ENCODE data around the gene UGT1A3.

Gene UGT1A3

DNA sequence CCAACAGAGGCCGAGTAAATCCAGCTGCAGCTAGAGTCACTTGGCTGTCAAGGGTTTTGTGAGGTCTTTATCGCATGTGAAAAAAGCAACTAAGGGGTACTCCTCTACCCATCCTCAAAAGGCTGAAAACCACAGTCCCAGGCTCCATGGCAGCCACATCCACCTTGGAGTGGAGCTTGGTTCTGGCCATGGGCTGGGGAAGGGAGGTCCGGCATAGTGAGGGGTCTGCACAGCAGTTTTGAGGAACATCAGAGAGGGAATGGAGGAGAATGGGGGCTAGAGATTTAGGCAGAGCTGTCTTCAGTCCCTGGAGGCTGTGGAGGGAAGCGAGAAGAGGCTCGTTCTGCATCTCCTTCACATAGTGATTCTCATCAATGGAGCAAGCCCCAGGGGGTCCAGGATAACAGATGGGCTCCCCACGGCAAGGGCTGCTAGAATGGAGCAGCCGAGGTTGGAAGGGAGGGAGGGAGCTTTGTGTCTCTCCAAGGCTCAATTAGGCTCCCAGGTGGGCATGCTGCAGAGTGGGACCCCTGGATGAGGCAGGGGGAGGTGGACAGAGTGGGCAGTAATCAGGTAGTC is 70.3 kb downstream of the UGT1A3 start:
- DNase-seq, result no peak

DNA sequence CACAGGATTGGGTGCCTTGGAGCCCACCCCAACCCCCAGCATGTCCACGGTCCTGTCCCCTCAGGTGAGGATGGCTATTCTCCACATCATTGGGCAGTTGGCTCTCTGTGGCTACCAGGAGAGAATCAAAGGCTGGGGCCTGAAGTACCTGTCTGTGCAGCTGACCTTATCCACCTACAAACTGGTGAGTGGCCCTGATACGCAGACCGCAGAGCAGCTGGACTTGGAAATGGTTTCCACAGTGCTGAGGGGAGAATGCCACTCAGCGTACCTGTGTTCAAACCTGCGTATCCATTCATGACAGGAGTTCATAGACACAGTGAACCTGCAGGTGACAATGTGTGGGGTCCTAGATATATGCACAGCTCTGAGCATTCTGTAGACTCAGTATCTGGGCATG is 70.9 kb downstream of the UGT1A3 start:
- DNase-seq, result no peak

DNA sequence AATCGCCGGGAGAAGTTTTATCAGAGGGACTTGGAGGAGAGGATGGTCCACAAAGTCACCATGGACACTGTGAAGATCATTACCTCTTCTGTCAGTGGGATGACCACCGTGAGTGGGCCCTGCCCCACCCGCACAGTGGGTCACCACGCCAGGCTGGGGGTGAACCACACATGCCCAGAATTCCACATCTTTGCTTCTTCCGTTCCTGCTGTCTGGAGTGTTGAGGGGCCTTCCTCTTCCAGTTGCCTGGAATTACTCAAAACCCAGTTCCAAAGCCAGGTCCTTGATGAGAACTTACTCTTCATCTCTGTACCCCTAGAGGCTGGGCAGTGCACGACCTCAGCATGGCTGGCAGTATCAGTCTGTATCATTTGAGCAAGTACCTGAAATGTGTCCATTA is 71.4 kb downstream of the UGT1A3 start:
- DNase-seq, result no peak

DNA sequence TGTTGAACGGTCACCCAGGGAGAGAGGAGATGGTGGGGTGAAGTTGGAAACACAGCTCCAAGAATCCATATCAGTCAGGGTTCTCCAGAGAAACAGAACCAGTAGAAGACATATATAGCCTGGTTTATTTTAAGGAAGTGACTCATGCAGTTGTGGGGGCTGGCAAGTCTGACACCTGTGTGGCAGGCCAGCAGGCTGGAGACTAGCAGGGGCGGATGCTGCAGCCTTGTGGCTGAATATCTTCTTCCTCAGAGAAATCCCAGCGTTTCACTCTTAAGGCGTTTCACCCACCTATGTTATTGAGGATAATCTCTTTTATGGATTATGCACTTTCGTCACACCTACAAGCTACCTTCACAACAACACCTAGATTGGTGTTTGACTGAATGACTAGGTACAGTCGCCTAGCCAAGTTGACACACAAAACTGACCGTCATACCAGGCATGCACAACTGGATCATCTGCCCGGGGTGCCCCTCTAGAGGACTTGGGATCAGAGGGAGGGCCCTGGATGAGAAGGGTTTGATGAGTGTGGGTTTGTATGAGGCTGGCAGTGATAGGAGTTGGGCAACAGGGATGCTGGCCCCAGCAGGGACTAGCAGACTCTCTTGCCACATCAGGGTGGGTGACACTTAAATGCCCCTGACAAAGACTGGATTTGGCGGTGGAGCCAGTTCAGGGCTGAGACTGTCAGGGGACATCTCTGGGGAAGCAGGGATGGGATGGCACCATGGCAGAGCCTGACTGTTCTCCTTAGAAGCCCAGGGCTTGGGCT is 72.7 kb downstream of the UGT1A3 start:
- no peak for DNase-seq

DNA sequence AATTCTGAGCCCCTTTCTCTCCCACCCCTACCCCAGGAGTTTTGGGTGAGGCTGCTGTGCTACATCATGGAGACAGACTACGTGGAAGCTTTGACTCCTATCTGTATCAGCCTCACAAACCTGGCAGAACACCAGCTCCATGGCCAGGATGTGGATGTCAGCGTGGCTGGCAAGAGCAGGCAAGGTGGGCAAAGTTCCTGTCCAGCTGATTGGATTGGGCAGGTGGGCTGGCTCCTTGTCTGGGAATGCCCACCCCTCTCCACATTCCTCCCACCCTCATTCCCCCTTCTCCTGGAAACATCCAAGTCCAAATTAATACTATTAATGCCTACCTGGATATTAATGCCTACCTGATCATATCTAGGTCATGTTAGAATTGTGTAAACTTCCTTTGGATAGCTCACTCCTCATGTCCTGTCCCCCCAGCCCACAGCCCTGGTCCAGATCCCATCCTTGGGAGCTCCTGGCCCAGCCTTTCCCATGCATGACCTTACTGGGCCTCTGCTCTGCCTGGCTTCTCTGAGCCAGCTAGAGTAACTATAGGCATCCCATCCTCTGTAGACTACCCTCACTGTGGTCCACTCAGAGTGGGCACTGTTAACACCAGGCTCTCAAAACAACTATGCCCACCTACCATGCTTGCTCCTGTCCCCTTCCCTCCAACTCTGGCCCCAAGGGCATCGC is 73.4 kb downstream of the UGT1A3 start:
- no peak for DNase-seq

DNA sequence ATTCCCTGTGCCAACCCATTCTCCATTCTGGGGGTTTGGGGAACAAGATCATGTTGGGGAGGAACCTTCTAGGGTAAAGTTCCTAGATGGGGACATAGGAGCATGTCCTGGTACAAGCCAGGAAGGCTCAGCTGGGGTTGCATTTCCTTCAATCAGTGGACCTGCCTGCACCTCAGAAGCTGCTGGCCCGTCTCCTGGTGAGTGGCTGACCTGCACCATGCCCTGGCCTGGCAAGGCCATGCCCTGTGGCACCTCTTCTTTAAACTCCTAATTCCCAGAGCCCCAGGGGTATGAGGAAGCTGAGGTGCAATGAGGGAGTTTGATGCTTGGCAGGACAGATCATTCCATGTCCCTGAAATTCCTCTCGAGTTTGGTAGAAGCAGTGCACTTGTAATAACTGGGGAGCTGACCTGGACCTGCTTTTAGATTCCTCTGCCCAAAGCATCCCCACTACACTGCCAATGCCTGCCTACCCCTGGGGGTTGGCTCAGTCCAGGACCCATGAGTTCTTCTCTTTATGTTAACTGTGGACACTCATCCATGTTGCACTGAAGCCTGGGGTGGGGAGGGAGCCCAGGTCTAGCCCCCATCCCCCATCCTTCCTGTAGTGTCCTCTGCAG is 74.6 kb downstream of the UGT1A3 start:
- DNase-seq, result no peak

DNA sequence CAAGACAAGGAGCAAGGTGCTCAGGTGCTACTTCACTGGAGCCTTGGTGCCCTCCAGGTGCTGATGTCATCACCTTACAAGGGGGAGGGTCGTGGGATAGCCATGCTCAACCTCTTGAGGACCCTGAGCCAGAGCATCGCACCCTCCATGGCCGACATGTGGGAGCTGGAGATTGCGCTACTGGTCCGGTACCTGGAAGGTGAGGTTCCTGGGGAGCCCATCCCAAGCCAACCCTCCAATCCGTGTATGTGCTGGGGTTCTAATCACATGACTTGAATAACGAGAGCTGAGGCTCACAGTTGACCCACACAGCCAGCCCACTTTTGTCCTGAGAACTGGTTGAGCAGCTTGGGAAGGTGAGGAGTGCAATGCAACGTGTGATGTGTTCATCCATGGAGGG is 75.2 kb downstream of the UGT1A3 start:
- no peak for DNase-seq

DNA sequence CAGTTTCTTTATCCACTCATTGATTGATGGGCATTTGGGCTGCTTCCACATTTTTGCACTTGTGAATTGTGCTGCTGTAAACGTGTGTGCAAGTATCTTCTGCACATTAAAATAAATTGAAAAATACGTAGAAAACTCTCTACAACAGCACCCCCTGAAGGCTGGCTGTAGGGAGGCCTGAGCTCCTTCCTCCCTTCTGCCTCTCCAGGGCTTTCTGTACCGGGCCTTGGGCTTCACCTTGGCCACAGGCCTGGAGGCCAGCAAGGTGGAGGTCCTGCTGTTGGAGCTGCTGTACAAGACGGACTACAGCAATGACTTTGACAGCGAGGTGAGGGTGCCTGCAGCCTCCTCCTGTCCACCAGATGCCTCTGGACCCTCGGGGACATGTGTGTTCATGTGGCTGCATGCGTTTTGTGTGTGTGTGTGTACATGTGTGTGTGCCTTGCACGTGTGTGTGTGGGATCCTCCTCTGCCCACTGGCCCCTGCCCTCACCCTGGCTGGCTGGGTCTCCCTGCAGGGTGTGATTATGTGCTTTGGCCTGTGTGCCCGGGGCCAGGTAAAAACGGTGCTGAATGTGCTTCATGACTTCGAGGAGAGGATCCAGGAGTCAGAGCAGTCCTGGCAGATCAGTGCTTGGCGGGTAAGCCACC is 78.5 kb downstream of the UGT1A3 start:
- no peak for DNase-seq

DNA sequence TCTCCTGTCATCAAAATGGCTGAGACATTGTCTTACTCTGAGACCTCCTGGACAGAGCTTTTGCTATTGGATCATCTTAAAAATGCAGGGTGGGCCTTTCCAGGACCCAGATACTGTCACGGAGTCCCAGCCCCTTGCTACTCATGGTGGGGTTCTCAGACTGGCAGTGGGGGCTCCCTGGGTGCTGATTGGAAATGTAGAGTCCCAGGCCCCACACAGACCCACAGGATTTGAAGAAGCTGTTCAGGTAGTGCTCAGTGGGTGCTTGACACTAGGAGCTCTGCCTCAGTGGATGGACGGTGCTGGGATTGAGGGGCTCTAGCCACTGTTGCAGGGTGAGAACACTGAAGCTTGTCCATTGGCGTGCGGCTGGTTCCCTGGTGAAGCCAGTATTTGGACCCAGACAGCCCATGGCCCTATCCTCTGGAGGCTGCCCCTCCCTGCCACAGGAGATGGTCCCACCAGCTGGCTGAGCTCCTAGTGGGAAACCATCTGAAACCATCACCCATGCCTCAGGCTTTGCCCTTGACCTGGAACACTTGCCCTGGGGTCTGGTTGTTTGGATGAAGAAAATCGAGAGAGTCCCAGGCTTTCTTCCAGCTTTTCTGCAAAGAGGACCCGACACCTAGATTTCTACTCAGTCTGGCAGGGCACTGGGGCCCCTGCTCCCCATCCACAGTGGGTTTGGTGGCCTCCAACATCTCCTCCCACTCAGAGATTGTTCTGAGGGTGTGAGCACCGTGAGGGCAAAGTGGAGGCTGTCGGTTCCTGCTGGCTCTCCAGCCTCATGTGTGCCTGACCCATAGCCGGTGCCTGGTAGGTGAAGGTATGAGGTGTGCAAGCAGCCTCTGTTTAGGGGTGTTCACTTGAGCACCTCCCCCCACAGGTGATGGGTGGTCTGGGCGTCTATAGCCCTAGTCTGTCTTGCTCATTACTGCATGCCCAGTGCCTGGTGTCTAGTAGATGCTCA is 79.4 kb downstream of the UGT1A3 start:
- no peak for DNase-seq

DNA sequence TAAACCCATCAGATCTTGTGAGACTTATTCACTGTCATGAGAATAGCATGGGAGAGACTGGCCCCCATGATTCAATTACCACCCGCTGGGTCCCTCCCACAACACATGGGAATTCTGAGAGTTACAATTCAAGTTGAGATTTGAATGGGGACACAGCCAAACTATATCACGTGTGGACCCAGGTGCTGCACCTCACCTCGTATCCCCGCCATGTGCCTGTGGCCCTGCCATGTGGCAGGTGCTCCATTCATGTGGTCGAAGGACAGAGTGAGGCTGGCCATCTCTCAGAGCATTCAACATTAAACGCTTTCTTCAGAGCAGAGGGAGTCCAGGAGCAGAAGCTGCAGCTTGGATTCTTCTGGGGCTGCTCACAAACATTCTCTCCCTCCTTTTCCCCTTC is 81.5 kb downstream of the UGT1A3 start:
- no peak for DNase-seq

DNA sequence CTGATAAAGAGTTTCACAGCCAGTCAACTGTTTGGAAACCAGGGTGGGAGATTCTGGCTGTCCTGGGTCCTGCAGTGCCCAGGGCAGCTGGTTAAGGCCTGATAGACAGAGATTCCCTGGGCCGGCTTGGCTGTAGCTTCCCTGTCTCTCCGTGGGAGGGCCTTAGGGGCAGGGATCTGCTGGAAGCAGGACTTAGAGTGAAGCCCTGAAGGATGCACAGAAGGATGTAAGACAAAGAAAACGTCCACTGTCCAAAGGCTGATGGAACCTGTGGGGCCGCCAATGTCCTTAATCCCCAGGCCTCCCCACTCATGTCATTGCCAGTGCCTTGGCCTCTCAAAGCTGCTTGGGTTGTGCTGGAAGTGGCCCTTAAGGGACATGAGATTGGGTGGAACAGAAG is 82.2 kb downstream of the UGT1A3 start:
- no peak for DNase-seq

DNA sequence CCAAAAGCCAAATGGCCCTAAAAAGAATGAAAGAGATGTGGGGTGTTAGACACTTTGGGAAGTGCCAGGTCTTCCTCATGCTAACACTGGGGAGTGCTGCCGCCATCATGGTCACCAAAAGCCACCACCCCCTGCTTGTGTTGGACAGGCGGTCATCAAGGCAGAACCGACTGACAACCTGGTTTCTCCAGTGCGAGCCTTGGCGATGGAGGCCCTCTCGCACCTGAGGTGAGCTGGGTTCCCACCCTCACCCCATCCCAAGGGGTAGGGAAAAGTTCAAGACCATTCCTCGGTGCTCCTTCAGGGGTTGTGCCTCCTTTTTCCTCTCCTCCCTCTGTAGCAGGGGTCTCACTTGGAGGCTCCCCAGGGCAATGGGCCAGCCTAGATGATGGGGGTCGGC is 82.9 kb downstream of the UGT1A3 start:
- no peak for DNase-seq

DNA sequence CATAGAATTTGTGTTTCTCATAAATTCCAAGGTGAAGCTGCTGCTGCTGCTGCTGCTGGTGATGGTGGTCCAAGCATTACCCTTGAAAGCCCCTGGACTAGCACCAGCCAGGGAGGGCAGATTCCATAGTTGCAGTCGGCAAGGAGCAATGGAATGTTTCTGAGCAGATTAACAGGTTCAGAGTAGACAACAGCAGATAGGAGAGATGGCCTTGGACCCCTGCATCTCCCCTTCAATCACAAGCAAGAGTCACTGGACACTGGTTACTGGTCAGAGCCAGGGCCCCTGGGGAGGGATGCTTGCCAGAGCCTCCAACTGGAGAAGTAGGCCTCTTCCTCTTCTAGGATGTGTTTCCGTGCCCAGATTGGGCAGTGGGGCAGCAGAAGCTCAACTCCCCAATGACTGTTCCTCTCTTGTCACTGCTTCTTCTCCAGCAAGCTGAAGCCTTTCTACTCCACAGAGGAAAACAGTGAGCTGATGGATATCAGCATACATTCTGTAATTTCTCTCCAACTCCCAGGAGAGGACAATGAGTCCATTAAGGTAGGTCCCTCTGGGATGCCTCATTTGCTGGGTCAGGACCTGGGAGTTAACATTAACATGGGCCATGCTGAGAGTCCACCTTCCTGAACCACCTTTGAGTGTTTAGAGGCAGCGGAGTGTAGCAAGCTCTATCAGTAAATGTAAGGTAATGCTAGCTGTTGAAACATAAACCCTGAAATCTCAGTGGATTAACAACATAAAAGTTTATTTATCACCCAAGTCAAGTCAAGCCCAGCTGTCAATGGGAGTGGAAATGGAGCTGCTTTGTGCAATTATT is 84.6 kb downstream of the UGT1A3 start:
- no peak for DNase-seq

DNA sequence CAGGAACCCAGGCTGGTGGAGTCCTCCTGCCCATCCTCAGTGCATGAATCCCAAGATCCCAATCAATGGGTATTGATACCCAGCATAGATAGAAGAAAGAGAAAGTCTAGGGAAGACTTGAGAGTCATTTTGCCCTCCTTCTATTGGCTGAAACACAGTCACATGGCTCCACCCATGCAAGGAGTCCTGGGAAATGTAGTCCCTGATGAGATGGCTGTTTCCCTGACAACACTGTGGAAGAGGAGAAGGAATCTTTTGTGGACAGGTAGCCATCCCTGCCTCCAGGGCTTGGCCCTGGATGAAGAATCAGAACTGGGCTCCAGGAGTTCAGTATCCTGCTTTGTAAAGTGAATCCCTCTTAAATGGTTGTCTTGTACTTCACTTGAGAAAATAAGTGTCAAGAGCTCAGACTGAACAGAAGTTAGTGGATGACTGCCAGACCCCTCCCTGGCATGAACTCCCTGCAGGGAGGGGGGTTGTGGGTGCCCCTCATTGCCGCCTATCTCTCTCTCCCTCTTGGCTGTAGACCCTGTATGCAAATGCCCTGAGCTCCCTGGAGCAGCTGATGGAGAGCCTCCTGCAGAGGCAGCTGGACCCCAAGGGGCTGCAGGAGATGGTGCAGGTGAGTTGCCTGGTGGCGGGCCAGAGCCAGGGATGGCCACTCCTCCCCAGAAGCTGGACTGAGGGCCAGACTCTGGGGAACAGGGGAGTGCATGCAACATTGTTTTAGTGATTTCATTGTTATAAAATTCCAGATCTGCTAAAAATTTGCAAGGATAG is 85.4 kb downstream of the UGT1A3 start:
- DNase-seq, result no peak

DNA sequence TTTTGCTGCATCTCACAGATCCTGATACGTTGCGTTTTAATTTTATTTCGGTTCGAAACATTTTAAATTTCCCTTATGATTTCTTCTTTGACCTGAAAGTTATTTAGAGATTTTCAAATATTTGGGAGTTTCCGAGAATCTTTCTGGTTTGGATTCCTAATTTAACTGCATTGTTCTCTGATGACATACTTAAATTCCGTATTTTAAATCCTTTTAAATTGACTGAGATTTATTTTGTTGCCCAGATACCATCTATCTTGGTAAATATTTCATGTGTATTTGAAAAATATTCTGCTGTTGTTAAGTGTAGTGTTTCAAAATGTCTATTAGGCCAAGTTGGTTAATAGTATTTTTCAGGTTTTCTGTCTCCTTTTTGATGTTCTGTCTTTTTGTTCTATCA is 87.0 kb downstream of the UGT1A3 start:
- no peak for DNase-seq

DNA sequence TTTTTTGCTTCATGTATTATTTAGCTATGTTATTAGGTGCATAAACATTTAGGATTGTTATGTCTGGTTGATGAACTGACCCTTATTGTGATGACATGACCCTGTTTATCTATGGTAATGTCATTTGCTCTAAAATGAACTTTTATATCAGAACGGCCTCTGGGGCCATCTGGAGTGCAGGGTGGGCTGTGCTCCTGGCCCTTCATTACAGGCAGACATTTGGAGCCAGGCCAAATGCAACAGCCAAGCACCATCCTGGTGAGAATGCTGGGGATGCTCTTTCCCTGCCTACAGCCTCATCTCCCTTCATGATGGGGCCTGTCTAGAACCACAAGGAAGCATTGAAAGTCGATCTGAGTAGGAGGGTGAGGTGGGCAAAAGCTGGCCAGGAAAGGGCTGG is 87.5 kb downstream of the UGT1A3 start:
- no peak for DNase-seq

DNA sequence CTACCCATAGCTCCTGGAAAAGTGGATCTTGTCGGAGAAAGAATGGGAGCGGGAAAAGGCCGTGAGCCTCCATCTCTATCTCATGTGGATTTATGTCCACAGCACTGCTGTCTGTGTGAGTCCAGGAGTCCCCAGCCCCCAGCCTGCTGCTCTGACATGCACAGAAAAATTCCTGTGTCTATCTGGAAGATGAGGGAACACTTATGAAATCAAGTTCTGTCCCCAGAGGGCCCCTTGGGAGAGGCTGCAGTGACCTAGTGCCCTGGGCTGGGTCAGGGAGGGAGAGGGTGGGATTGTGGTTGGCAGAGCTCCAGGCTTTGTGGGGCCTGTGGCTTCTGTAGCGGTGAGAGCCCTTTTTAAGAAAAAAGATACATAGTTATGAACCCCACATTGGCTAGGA is 87.9 kb downstream of the UGT1A3 start:
- no peak for DNase-seq

DNA sequence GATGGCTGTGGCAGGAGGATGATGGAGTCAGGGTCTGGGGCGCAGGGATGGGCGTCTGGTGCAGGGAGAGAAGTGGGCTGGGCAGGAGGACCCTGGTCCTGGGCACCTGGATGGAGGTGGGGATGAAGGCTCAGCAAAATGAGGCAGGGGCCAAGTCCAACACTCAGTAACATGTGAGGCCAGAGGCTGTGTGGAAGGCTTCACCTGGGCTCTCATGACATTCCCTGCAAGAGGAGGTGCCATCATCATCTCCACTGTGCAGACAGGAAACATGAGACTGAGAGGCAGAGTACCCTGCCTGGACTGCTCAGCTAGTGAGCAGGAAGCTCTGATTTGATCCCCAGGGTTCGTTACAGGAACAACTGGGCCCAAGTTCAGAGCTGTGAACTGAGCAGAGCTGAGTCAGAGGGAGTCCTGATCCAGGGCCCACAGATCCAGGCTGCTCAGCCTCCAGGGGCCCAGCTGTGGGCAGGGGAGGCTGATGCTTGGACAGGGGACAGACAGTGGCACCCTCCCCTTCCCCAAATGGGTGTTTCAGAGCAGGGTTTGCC is 88.6 kb downstream of the UGT1A3 start:
- DNase-seq, result no peak

DNA sequence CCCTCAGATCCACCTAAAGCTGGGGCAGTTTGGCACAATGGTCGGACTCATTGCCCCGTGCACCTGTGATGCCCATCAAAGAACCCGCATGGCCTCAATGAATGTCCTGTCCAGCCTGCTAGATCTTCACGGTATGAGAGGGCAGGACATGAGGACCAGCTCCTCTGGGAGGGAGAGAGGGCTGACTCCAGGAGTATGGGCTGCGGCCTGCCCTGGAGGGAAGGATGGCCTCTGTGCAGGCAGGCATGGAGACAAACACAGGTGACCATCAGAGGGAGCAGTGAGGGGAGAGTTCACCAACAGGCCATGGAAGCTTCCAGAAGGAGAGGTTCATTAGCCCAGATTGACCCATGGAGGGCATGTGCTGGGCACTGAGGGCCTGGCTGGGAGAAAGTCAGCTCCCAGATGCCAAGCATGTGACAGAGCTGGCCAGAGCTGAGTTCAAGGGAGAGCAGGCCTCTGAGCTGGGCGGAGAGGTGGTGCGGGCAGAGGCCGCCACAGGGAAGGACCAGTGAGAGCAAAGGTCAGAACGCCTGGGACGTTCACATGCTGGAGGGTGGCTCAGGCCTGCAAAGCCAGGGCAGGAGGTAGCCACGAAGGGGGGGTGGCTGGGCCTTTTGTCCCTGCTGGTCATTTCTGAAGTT is 89.3 kb downstream of the UGT1A3 start:
- no peak for DNase-seq
